ENCODE results near the gene SCN7A.

DNA sequence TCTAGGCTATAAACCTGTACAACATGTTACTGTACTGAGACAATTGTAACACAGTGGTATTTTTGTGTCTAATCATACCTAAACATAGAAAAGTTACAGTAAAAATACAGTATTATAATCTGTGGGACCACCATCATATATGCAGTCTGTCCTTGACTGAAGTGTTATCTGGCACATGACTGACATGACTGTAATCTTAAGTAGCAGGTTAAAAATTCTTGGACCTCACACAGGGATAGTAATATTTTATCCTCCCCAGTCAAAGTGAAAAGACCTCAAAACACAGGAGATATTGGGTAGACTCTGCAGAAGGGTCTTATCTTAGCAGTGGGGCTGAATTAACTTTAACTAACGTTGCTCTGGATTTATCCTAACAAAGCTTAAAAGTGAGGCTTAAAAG lies 113.4 kb downstream of the SCN7A start:
- TF ChIP-seq, protein P1, sequence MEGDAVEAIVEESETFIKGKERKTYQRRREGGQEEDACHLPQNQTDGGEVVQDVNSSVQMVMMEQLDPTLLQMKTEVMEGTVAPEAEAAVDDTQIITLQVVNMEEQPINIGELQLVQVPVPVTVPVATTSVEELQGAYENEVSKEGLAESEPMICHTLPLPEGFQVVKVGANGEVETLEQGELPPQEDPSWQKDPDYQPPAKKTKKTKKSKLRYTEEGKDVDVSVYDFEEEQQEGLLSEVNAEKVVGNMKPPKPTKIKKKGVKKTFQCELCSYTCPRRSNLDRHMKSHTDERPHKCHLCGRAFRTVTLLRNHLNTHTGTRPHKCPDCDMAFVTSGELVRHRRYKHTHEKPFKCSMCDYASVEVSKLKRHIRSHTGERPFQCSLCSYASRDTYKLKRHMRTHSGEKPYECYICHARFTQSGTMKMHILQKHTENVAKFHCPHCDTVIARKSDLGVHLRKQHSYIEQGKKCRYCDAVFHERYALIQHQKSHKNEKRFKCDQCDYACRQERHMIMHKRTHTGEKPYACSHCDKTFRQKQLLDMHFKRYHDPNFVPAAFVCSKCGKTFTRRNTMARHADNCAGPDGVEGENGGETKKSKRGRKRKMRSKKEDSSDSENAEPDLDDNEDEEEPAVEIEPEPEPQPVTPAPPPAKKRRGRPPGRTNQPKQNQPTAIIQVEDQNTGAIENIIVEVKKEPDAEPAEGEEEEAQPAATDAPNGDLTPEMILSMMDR (IDR thresholded peaks at IDR 0.05): no peak
- TF ChIP-seq POLR2A (IDR thresholded peaks at IDR 0.05): no peak
